Measurements from ENCODE around the gene KIF26A.

DNA sequence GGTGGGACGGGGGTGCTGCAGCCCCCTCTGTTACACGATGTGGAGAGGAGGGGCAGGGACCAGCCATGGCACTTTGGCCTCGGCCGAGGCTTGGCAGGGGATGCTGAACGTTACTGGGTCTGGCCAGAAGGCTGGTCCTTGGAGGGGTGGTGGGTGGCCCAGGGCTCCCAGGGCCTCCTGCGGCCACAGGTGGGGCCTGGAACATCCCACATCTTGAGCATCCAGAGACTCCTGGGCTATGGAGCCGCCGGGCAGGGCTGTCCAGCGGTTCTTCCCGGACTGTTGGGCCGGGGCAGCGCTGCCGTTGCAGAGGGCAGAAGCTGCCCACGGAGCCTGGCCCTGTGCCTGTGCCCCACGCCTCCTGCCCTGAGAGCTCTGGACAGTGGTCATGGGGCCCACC lies 15.9 kb downstream of the KIF26A start:
- TF ChIP-seq SUZ12 (IDR thresholded peaks at IDR 0.05): no peak
- TF ChIP-seq PKNOX1 (IDR thresholded peaks at IDR 0.05): no peak
- TF ChIP-seq BHLHE40 (IDR thresholded peaks at IDR 0.05; ENCODE audit: borderline replicate concordance): no peak
- TF ChIP-seq NFRKB (IDR thresholded peaks at IDR 0.05): no peak
- no peak for TF ChIP-seq HDGF (IDR thresholded peaks at IDR 0.05; ENCODE audit: borderline replicate concordance)
- TF ChIP-seq TARDBP (IDR thresholded peaks at IDR 0.05): no peak
- no peak for TF ChIP-seq ELF4 (IDR thresholded peaks at IDR 0.05)
- no peak for TF ChIP-seq L3MBTL2 (conservative IDR thresholded peaks at IDR 0.05)

Data from HEK293T (cell line).